ENCODE data around the gene JUND.
A peak's percentile ranks its signal among the peaks of the same experiment; 100 is the strongest.

JUND gene

GRCh38 chr19:18322318-18322758, 40.9 kb upstream of the JUND start:
- DNase-seq (ENCODE audit: low spot score) = peak; percentile 68
- peak; percentile 21 for TF ChIP-seq CTCF (IDR thresholded peaks at IDR 0.05; ENCODE audit: extremely low read depth, missing control alignments)

- no peak for TF ChIP-seq CTCF (IDR thresholded peaks at IDR 0.05; ENCODE audit: extremely low read depth, missing control alignments)
Measured at GRCh38 chr19:18321734-18322102, 40.3 kb upstream of the JUND start.

GRCh38 chr19:18320865-18321733, 39.7 kb upstream of the JUND start:
- TF ChIP-seq CTCF (IDR thresholded peaks at IDR 0.05; ENCODE audit: extremely low read depth, missing control alignments) = no peak

More at GRCh38 chr19:18321734-18322102, 40.3 kb upstream of the JUND start:
- no peak for DNase-seq (ENCODE audit: low spot score)

GRCh38 chr19:18319591-18320135, 38.2 kb upstream of the JUND start:
- DNase-seq (ENCODE audit: low spot score) = no peak
- no peak for TF ChIP-seq CTCF (IDR thresholded peaks at IDR 0.05; ENCODE audit: extremely low read depth, missing control alignments)

More at GRCh38 chr19:18320865-18321733, 39.7 kb upstream of the JUND start:
- no peak for DNase-seq (ENCODE audit: low spot score)

GRCh38 chr19:18317961-18318800, 36.8 kb upstream of the JUND start:
- no peak for TF ChIP-seq CTCF (IDR thresholded peaks at IDR 0.05; ENCODE audit: extremely low read depth, missing control alignments)
- DNase-seq (ENCODE audit: low spot score) = no peak

- no peak for DNase-seq (ENCODE audit: low spot score)
- TF ChIP-seq CTCF (IDR thresholded peaks at IDR 0.05; ENCODE audit: extremely low read depth, missing control alignments) = no peak
Measured at GRCh38 chr19:18313398-18313797, 32.0 kb upstream of the JUND start.
